Kidney capillary endothelial cell (primary cell): Measurements from ENCODE around the gene C13orf46.

Experiments used
- DNase-seq: peaks from one replicate; pipeline ENCODE4 v3.0.0-alpha.2; 2018; ENCODE audit warnings: low spot score

Gene C13orf46

GRCh38 chr13:114009590-114010400, 35.9 kb upstream of the C13orf46 start:
- DNase-seq = no peak

- no peak for DNase-seq
These were observed 35.2 kb upstream of the C13orf46 start for GRCh38 chr13:114008964-114009589.

GRCh38 chr13:114007566-114007965, 33.7 kb upstream of the C13orf46 start:
- no peak for DNase-seq

- no peak for DNase-seq
These were observed 31.4 kb upstream of the C13orf46 start for GRCh38 chr13:114005206-114005724.

GRCh38 chr13:114004420-114005205, 30.7 kb upstream of the C13orf46 start:
- peak; percentile 7 for DNase-seq

GRCh38 chr13:114002771-114003321, 29.0 kb upstream of the C13orf46 start:
- no peak for DNase-seq

- no peak for DNase-seq
These were observed 28.2 kb upstream of the C13orf46 start for GRCh38 chr13:114002009-114002544.

GRCh38 chr13:114001331-114002008, 27.6 kb upstream of the C13orf46 start:
- no peak for DNase-seq

- no peak for DNase-seq
These were observed 26.5 kb upstream of the C13orf46 start for GRCh38 chr13:114000151-114001040.

GRCh38 chr13:113999618-113999910, 25.7 kb upstream of the C13orf46 start:
- no peak for DNase-seq

GRCh38 chr13:113998781-113999617, 25.1 kb upstream of the C13orf46 start:
- no peak for DNase-seq

- DNase-seq = no peak
These were observed 24.2 kb upstream of the C13orf46 start for GRCh38 chr13:113997845-113998751.

GRCh38 chr13:113996912-113997745, 23.3 kb upstream of the C13orf46 start:
- no peak for DNase-seq

- DNase-seq = no peak
These were observed 22.4 kb upstream of the C13orf46 start for GRCh38 chr13:113996081-113996911.

GRCh38 chr13:113995051-113995601, 21.2 kb upstream of the C13orf46 start:
- DNase-seq = no peak

- no peak for DNase-seq
These were observed 18.6 kb upstream of the C13orf46 start for GRCh38 chr13:113992276-113993005.
